Measurements from ENCODE around the gene KRTAP12-2. TPM values are rescaled to one million over a fixed set of nuclear protein-coding genes. Genes with fewer than 3 reads are reported as not detected.

The KRTAP12-2 gene
- total RNA-seq, 1 experiment from 2014 or later = 1.8 TPM

DNA sequence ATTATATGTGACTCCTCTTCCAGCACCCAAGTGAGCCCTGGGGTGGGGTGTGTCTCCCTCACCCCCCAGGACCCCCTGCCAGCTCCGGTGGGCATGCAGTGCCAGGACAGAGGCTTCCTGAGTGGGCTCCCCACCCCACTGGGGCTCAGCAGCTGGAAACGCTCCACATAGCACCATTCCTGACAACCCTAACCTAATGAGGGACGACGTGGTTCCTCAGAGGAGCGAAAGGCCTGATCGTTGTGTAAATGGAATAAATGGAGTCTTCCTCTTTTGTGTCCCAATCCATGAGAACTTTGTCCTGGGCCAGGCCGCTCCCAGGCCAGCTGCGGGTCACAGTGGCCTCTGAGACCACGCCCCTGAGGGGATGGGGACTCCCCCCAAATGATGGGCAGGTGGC is 46.4 kb upstream of the KRTAP12-2 start:
- TF ChIP-seq CTCF (conservative IDR thresholded peaks at IDR 0.05; ENCODE audit: low read depth, low read length) (no peak), EZH2 (IDR thresholded peaks at IDR 0.05; ENCODE audit: borderline replicate concordance, low read depth, low read length, poor library complexity, severe bottlenecking) (no peak)
- H3K9me3 ChIP-seq (ENCODE audit: low read depth, low read length, poor library complexity, severe bottlenecking) = no peaks in the 10 kb centered on the region
- H3K27me3 ChIP-seq (replicated peaks; ENCODE audit: insufficient read depth, low read depth, low read length, poor library complexity) = peaks cover 9% of the 10 kb centered on the region
- H3K36me3 ChIP-seq (ENCODE audit: insufficient read depth, low read length, poor library complexity, severe bottlenecking) = no peaks in the 10 kb centered on the region
- H3K27ac ChIP-seq (ENCODE audit: low read depth, low read length, poor library complexity, severe bottlenecking) = no peak overlapping the region
- H3K4me3 ChIP-seq (ENCODE audit: low read depth, low read length, poor library complexity, severe bottlenecking) = no peak overlapping the region
- peaks cover 4% of the 10 kb centered on the region for H3K4me1 ChIP-seq (ENCODE audit: insufficient read depth, low read length, poor library complexity, severe bottlenecking)
- DNase-seq (ENCODE audit: low spot score) = no peak
- POLR2A ChIA-PET (ENCODE audit: low non-redundant PET) = no interaction called here
- BruUV-seq (replicated peaks) = no TSS peak
- intact Hi-C loops (cut with micrococcal nuclease; ENCODE audit: unreplicated experiment) = no loop called here
- CTCF ChIA-PET = interaction anchor here (1.3 kb wide), 1 partner anchor 80 kb away, joined by 3 read pairs; no protein-coding TSS in a partner anchor

- TF ChIP-seq CTCF (conservative IDR thresholded peaks at IDR 0.05; ENCODE audit: low read depth, low read length) (no peak), EZH2 (IDR thresholded peaks at IDR 0.05; ENCODE audit: borderline replicate concordance, low read depth, low read length, poor library complexity, severe bottlenecking) (no peak)
- DNase-seq (ENCODE audit: low spot score) = no peak
- H3K27ac ChIP-seq (ENCODE audit: low read depth, low read length, poor library complexity, severe bottlenecking) = no peak overlapping the region
- no peak overlapping the region for H3K4me3 ChIP-seq (ENCODE audit: low read depth, low read length, poor library complexity, severe bottlenecking)
- H3K4me1 ChIP-seq (ENCODE audit: insufficient read depth, low read length, poor library complexity, severe bottlenecking) = peaks cover 4% of the 10 kb centered on the region
- ChIA-PET POLR2A (ENCODE audit: low non-redundant PET) (no interaction called here), CTCF (interaction anchor here (1.3 kb wide), 1 partner anchor 81 kb away, joined by 3 read pairs; no protein-coding TSS in a partner anchor)
- BruUV-seq (replicated peaks) = no TSS peak
- no peaks in the 10 kb centered on the region for H3K36me3 ChIP-seq (ENCODE audit: insufficient read depth, low read length, poor library complexity, severe bottlenecking)
- peaks cover 10% of the 10 kb centered on the region for H3K27me3 ChIP-seq (replicated peaks; ENCODE audit: insufficient read depth, low read depth, low read length, poor library complexity)
- intact Hi-C loops (cut with micrococcal nuclease; ENCODE audit: unreplicated experiment) = no loop called here
- H3K9me3 ChIP-seq (ENCODE audit: low read depth, low read length, poor library complexity, severe bottlenecking) = no peaks in the 10 kb centered on the region
These were observed 45.7 kb upstream of the KRTAP12-2 start for GRCh38 chr21:44712203-44713028.

- peaks cover 4% of the 10 kb centered on the region for H3K4me1 ChIP-seq (ENCODE audit: insufficient read depth, low read length, poor library complexity, severe bottlenecking)
- intact Hi-C loops (cut with micrococcal nuclease; ENCODE audit: unreplicated experiment) = no loop called here
- DNase-seq (ENCODE audit: low spot score) = no peak
- ChIA-PET POLR2A (ENCODE audit: low non-redundant PET) (no interaction called here), CTCF (interaction anchor here (0.8 kb wide), 1 partner anchor 10 kb away, joined by 3 read pairs; no protein-coding TSS in a partner anchor)
- H3K4me3 ChIP-seq (ENCODE audit: low read depth, low read length, poor library complexity, severe bottlenecking) = no peak within 1 kb of the TSS
- no peaks in the 10 kb centered on the region for H3K9me3 ChIP-seq (ENCODE audit: low read depth, low read length, poor library complexity, severe bottlenecking)
- peaks cover 13% of the 10 kb centered on the region for H3K27me3 ChIP-seq (replicated peaks; ENCODE audit: insufficient read depth, low read depth, low read length, poor library complexity)
- no peaks in the 10 kb centered on the region for H3K36me3 ChIP-seq (ENCODE audit: insufficient read depth, low read length, poor library complexity, severe bottlenecking)
- no TSS peak for BruUV-seq (replicated peaks)
- no peak for TF ChIP-seq EZH2 (IDR thresholded peaks at IDR 0.05; ENCODE audit: borderline replicate concordance, low read depth, low read length, poor library complexity, severe bottlenecking)
- TF ChIP-seq CTCF (conservative IDR thresholded peaks at IDR 0.05; ENCODE audit: low read depth, low read length) = no peak
- H3K27ac ChIP-seq (ENCODE audit: low read depth, low read length, poor library complexity, severe bottlenecking) = no peak within 1 kb of the TSS
These were observed 44.8 kb upstream of the KRTAP12-2 start, which contains the start of gene TSPEAR for GRCh38 chr21:44711327-44712202. TSS of gene TSPEAR (minus strand) at chr21:44711572. CDS start at chr21:44711514, 58 bp downstream.

Measured in A673 (cell line).